ENCODE data around the gene PDLIM5. TPM values are rescaled to one million over a fixed set of nuclear protein-coding genes. Genes with fewer than 3 reads are reported as not detected.

PDLIM5 gene
- total and polyA plus RNA-seq, 9 donors = 24.9 to 160 (median 87.8) TPM

- TF ChIP-seq CTCF (IDR thresholded peaks at IDR 0.05) = no peak
- TF ChIP-seq POLR2A (IDR thresholded peaks at IDR 0.05) = no peak
- TF ChIP-seq EP300 (IDR thresholded peaks at IDR 0.05) = no peak
- H3K4me1 ChIP-seq (ENCODE audit: insufficient read depth) = no peaks in the 10 kb centered on the region
- intact Hi-C loops (cut with DNase I) = no loop called here
- DNase-seq = no peak
- no peaks in the 10 kb centered on the region for H3K9me3 ChIP-seq
- no peak overlapping the region for H3K4me3 ChIP-seq
- WGBS, 3 donors = 94 to 97% (median 95%) methylated on average over 2 of the region's 2 CpGs
- H3K27me3 ChIP-seq = no peaks in the 10 kb centered on the region
- no peak overlapping the region for H3K27ac ChIP-seq
- no peaks in the 10 kb centered on the region for H3K36me3 ChIP-seq
Observed at GRCh38 chr4:94635177-94635576, 183.4 kb downstream of the PDLIM5 start.

- no peaks in the 10 kb centered on the region for H3K9me3 ChIP-seq
- 88 to 96% (median 95%) methylated on average over 2 of the region's 2 CpGs for WGBS, 3 donors
- DNase-seq = no peak
Observed at GRCh38 chr4:94636004-94636403, 184.3 kb downstream of the PDLIM5 start.

GRCh38 chr4:94639298-94639697 lies 187.6 kb downstream of the PDLIM5 start:
- no peaks in the 10 kb centered on the region for H3K36me3 ChIP-seq
- no peak overlapping the region for H3K27ac ChIP-seq
- H3K27me3 ChIP-seq = no peaks in the 10 kb centered on the region
- no peak for DNase-seq
- intact Hi-C loops (cut with DNase I) = no loop called here
- no peaks in the 10 kb centered on the region for H3K9me3 ChIP-seq
- H3K4me1 ChIP-seq (ENCODE audit: insufficient read depth) = no peaks in the 10 kb centered on the region
- no peak overlapping the region for H3K4me3 ChIP-seq
- WGBS, 3 donors = 92 to 95% (median 93%) methylated on average over 2 of the region's 2 CpGs
- TF ChIP-seq EP300 (IDR thresholded peaks at IDR 0.05) = no peak
- no peak for TF ChIP-seq CTCF (IDR thresholded peaks at IDR 0.05)
- no peak for TF ChIP-seq POLR2A (IDR thresholded peaks at IDR 0.05)

More at GRCh38 chr4:94636004-94636403, 184.3 kb downstream of the PDLIM5 start:
- H3K27me3 ChIP-seq = no peaks in the 10 kb centered on the region
- no peak overlapping the region for H3K4me3 ChIP-seq
- intact Hi-C loops (cut with DNase I) = no loop called here
- H3K4me1 ChIP-seq (ENCODE audit: insufficient read depth) = no peaks in the 10 kb centered on the region
- H3K27ac ChIP-seq = no peak overlapping the region
- TF ChIP-seq CTCF (IDR thresholded peaks at IDR 0.05) = no peak
- no peak for TF ChIP-seq POLR2A (IDR thresholded peaks at IDR 0.05)
- TF ChIP-seq EP300 (IDR thresholded peaks at IDR 0.05) = no peak
- no peaks in the 10 kb centered on the region for H3K36me3 ChIP-seq

GRCh38 chr4:94640151-94640550 lies 188.4 kb downstream of the PDLIM5 start:
- intact Hi-C loops (cut with DNase I) = no loop called here
- Histone ChIP-seq H3K4me3 (no peak overlapping the region), H3K27me3 (no peaks in the 10 kb centered on the region), H3K27ac (no peak overlapping the region), H3K36me3 (no peaks in the 10 kb centered on the region), H3K9me3 (no peaks in the 10 kb centered on the region), H3K4me1 (ENCODE audit: insufficient read depth) (no peaks in the 10 kb centered on the region)
- no peak for DNase-seq
- TF ChIP-seq POLR2A (IDR thresholded peaks at IDR 0.05) (no peak), EP300 (IDR thresholded peaks at IDR 0.05) (no peak), CTCF (IDR thresholded peaks at IDR 0.05) (no peak)
- WGBS, 3 donors = 96 to 98% (median 97%) methylated on average over 4 of the region's 4 CpGs
